Stimulated activated CD4-positive, alpha-beta T cell treated with anti-CD3 and anti-CD28 coated beads, Interleukin-12 subunit alpha, Interleukin-12 subunit beta, amount 100 ng/mL, for 48 hours (primary cell): Measurements from ENCODE around the gene SLC6A19.
"Not testable (repeated sequence)": the region's sequence is repeated elsewhere in the genome, so short reads cannot be mapped to it uniquely, and the experiment has no call there.

Experiments used
- DNase-seq, 3 donors: peaks; one replicate each; pipeline ENCODE4 v3.0.0-alpha.2; 2020; ENCODE audit warnings: low read depth in 2 of 3, low spot score in 1 of 3

SLC6A19 gene

GRCh38 chr5:1220351-1220750, 19.0 kb downstream of the SLC6A19 start:
- DNase-seq: no peak

GRCh38 chr5:1220831-1221230, 19.4 kb downstream of the SLC6A19 start:
- no peak for DNase-seq

GRCh38 chr5:1221721-1222120, 20.3 kb downstream of the SLC6A19 start:
- DNase-seq: no peak

DNA sequence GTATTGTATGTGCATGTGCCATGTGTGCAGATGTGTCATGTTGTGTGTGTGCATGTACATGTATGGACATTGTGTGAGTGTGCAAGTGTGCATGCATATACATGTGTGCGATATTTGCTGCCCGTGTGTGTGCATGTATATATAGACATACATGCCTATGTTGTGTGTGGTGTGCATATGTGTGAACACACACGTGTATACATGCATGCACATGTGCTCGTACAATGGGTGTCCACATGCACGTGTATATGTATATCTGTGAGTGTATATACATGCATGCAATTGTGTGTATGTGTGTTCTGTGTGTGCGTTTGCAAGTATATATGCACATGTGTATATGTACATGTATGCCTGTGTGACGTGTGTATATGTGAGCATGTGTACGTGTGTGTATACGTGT, 20.8 kb downstream of the SLC6A19 start:
- DNase-seq: no peak

- DNase-seq: no peak
These were observed 21.4 kb downstream of the SLC6A19 start for GRCh38 chr5:1222621-1223277.

DNA sequence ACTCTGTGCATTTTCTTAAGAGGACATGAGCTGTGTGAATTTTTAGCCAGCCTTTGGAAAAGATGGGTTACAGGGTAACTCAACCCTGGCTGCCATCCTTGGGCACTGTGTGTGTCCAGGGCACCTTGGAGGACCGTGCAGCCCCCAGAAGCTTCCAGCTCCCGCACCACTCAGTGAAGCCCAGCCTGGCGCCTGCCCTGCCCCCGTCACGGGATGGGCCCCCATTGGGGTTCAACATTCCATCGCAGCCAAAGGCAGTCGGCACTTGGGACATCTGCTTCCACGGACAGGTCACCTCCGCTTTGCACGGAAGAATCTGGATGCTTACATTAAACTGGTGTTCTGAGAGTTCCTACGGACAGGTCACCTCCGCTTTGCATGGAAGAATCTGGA, 21.9 kb downstream of the SLC6A19 start:
- DNase-seq: no peak

- no peak for DNase-seq
These were observed 23.2 kb downstream of the SLC6A19 start for GRCh38 chr5:1224631-1225030.

GRCh38 chr5:1225081-1225480, 23.7 kb downstream of the SLC6A19 start, which contains the start of gene SLC6A18:
Gene SLC6A18, plus strand, starts transcription at chr5:1225381. Its CDS starts 97 bp downstream, at chr5:1225478.
- no peak for DNase-seq

DNA sequence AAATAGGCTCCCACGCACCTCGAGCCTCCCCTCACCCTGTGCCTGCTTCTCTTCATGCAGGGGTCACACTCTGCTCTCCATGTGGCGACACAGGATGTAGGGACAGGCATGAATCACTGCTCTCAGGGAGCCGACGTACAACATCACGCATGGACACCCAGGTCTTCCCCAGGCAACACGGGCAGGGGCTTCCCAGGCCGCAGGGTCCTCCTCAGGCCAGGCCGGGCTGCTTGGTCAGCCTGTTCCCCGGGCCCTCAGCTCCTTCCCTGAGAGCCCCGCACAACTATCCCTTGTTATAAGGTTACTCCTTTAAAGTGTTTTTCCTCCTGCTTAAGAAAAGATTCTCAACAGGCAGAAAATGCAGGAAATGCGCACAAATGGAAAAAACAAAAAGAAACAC, 24.8 kb downstream of the SLC6A19 start:
- DNase-seq: no peak

GRCh38 chr5:1226839-1227581, 25.6 kb downstream of the SLC6A19 start:
- DNase-seq: no peak

DNA sequence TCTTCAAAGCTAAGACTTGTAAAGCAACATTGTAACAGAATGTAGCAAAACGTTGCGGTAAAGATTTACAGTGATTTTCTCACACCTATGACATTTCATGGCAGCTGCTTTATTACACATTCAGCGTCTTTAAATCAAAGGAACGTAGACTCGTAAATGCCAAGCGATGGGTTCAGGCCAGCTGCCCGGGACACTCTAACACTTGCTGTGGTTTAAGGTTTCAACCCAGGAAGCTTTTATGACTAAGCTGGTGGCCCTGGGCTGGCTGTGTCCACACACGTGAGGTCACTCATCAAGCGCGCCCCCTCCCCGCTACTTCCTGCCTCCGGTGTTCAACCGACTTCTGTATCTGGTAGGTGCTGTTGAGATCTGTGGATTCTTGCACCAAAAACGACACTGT, 26.3 kb downstream of the SLC6A19 start:
- DNase-seq: no peak

DNA sequence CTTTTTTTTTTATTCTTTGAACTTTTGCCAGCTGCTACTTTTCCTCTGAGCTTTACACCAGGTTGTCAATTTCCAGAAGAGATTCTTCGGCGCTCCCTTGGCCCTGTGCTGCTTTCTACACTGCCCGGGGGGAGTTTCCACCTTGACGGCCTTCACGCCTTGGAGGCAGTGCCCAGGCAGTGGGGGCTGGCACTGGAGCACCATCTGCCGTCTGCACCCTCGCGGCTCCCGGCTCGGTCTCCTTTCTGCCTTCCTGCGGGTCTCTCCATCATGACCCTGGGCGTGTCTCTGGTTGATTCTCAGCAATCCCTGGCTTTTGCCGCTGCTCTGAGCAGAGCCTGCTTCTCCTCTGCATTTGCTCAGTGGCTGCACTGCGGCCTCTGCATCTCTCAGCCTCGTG, 26.7 kb downstream of the SLC6A19 start:
- no peak for DNase-seq

- DNase-seq: not testable (repeated sequence)
These were observed 27.6 kb downstream of the SLC6A19 start for GRCh38 chr5:1229023-1229422.

DNA sequence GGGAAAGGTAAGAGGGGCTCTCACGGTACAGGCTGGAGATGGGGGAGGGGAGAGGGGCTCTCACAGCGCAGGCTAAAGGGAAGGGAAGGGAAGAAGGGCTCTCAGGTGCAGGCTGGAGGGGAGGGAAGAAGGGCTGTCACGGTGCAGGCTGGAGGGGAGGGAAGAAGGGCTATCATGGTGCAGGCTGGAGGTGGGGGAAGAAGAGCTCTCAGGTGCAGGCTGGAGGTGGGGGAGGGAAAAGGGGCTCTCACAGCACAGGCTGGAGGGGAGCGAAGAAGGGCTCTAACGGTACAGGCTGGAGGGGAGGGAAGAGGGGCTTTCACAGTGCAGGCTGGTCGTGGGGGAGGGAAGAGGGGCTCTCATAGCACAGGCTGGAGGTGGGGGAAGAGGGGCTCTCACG, 28.4 kb downstream of the SLC6A19 start:
- DNase-seq: no peak

DNA sequence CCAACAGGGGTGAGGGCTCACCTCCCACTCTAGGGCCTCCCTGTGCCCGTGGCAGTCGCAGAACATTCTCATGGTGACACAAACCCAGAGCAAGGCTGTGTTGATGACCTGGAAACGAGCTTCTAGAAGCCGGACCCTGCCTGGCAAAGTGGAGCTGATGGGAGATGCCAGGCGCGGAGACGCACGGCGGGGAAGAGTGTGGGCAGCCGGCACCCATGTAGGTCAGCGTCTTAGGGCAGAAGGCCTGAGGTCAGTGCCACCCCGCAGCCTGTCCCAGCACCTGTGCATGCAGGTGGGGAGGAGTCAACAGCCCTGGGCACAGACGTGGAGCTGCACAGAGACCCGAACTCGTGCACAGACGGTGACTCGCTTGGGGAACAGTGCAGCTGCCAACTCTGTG, 29.2 kb downstream of the SLC6A19 start:
- DNase-seq: no peak

DNA sequence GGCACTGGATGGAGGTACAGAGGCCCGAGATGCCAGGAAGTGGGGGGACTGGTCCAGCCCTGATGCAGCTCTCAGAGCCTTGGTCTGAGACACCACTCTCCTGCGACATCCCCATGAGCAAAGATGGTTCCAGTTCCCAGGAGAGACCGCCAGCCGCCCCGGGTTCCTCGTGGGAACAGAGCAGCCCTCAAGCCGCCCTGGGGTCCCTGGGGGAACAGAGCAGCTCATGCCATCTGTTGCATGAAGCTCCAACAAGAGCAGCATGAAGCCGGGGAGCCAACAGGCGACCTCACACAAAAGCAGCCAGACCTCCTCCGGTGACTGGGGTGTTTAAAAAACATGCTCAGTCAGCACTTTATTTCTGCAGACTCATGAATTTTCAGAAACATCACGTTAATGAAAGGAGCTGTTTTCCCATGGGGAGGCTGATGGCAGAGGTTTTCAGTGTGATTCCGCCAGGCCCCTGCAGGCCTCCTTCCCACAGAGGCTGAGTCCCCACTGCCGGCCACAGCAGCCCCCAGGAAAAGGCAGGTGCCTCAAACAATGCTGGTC, 30.0 kb downstream of the SLC6A19 start:
- no peak for DNase-seq

- DNase-seq: no peak
These were observed 31.4 kb downstream of the SLC6A19 start for GRCh38 chr5:1232780-1233179.

- DNase-seq: no peak
These were observed 34.0 kb downstream of the SLC6A19 start for GRCh38 chr5:1235379-1235778.

- DNase-seq: no peak
These were observed 34.4 kb downstream of the SLC6A19 start for GRCh38 chr5:1235838-1236237.

DNA sequence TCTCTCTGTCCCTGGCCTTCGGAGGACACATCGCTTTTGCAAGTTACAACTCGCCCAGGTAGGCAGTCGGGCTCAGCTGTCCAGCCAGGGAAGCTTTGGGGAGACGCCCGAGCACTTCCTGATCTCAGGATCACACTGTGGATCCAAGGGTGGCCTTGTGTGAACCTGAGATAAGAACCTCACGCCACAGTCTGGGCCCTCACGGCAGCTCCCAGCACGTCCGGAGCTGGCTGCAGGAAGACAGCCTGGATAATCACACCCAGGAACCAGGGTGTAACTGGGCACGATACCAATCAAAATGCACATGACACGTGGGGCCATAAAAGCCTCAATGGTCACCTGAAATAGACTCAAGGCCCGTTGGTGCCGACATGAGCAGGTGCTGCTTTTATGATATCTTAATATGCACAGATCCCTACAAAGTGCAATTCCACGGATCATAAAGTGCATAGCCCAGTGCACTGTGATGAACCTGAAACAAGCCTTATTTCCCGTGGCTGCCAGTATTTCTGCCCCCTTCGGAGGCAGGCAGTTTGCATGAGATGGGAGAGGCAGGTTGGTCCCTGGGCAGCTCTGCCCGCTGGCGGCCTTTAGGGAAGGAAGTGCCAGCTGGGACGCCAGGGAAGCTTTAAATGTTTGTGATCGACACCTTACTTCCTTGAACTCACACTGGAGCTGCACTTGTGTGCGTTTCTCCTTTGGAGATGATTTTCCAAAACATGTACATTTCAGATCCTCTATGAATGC, 38.3 kb downstream of the SLC6A19 start:
- no peak for DNase-seq

GRCh38 chr5:1240496-1241260, 39.3 kb downstream of the SLC6A19 start:
- DNase-seq: no peak
